Measurements from ENCODE around the gene CIDEA.

The CIDEA gene

DNA sequence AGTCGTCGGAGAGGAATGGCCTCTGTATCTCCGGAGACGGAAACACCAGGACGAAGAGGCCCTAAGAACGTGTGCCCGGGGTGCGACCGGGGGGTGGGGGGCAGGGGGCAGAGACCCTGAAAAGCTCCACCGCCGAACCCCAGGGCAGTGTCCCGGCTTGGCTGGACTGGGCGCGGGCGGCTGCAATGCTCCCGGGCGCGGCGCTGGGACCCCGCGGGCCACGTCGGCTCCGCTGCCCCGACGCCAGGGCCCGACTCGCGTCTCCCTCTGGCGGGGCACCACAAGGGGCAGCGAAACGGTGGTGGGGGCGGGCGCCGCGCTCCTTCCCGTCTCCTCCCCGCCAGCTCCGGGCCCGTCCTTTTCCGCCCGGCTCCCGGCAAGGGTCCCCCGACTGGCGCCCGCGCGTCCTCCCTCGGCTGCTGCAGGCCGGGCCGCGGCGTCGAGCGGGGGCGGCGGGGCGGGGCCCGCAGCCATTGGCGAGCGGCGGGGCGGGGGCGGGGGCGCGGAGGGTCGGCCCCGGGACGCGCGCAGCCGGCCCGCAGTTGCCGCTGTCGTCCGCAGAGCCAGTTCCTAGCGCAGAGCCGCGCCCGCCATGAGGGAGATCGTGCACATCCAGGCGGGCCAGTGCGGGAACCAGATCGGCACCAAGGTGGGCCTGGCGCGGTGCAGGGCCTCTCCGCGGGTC is 53.7 kb downstream of the CIDEA start, which contains the start of gene TUBB6:
TUBB6 (plus strand) TSS at position 541 of the 685 bp plus-strand sequence; CDS start at position 593, 52 bp downstream.
- Mint-ChIP-seq H3K4me3 (peak within 1 kb of the TSS; percentile 66), H3K9me3 (peaks cover 6% of the 10 kb centered on the region), H3K36me3 (peaks cover 8% of the 10 kb centered on the region), H3K4me1 (peaks cover 16% of the 10 kb centered on the region), H3K27me3 (peaks cover 72% of the 10 kb centered on the region), H3K27ac (no peak within 1 kb of the TSS)
- CTCF ChIA-PET, result interaction anchor here (1.3 to 2.1 kb wide), 2 partner anchors 20 to 36 kb away, joined by 3 to 6 read pairs; no protein-coding TSS in a partner anchor
- peak; percentile 34 for DNase-seq

DNA sequence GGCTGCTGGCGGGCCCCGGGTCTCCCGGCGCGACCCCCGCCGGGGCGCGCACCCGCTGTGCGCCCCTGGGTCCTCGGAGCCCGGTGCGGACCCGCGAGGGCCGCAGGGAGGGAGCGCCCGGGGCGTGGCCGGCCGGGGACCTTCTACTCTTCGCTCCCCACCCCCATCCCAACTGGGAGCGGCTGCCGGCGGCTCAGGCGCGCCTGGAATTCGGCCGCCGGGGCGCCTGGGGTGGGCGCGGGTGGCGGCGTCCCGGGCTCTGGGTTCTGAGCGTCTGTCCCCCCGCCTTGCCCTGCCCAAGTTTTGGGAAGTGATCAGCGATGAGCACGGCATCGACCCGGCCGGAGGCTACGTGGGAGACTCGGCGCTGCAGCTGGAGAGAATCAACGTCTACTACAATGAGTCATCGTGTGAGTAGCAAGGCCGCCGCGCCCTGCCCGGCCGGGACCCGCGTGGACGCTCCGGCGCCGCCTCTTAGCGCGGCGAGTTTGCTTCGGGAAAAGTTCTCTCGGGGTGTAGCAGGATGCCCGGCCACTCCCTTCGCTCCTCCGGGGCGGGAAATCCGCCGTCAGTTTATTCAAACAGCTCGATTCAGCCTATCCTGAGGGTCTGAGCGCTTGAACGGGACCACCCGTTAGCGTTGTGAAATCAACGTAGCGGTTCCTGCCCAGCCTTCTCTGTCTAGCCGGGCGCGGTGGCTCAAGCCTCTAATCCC is 54.4 kb downstream of the CIDEA start:
- peaks cover 16% of the 10 kb centered on the region for H3K4me1 Mint-ChIP-seq
- peak overlapping the region; percentile 60 for H3K4me3 Mint-ChIP-seq
- H3K9me3 Mint-ChIP-seq, result peaks cover 6% of the 10 kb centered on the region
- peak; percentile 40 for DNase-seq
- CTCF ChIA-PET, result interaction anchor here (1.3 to 2.1 kb wide), 2 partner anchors 20 to 36 kb away, joined by 5 to 6 read pairs; no protein-coding TSS in a partner anchor
- H3K27ac Mint-ChIP-seq, result no peak overlapping the region
- peaks cover 8% of the 10 kb centered on the region for H3K36me3 Mint-ChIP-seq
- peaks cover 72% of the 10 kb centered on the region for H3K27me3 Mint-ChIP-seq

DNA sequence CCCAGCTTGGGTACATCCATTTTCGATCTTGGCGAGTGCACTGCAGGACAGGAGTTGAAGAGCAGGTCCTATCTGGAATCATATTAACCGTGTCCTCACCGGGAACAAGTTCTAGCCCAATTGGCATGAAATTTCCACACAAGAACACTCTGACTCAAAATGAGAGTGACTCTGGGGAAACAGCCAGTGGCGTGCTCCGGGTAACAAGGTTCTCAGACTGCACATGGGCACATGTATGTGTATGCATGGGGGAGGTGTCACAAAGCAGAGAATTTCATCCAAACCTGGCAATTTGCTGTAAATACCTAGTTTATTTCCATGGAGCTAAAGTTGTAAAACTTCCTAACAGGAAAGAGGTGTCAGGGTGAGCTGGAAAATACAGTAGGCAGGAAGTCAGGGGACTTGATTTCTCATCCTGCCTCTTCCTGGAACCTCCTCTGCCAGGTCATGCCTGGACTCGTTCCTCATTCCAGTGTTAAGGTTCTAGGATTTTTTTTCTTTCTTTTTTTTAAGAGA is 55.6 kb downstream of the CIDEA start:
- Mint-ChIP-seq H3K27me3 (peaks cover 68% of the 10 kb centered on the region), H3K4me1 (peaks cover 16% of the 10 kb centered on the region), H3K9me3 (peaks cover 6% of the 10 kb centered on the region), H3K4me3 (no peak overlapping the region), H3K27ac (no peak overlapping the region), H3K36me3 (peaks cover 8% of the 10 kb centered on the region)
- no peak for DNase-seq
- CTCF ChIA-PET, result interaction anchor here (1.3 kb wide), 1 partner anchor 19 kb away, joined by 5 read pairs; no protein-coding TSS in a partner anchor

DNA sequence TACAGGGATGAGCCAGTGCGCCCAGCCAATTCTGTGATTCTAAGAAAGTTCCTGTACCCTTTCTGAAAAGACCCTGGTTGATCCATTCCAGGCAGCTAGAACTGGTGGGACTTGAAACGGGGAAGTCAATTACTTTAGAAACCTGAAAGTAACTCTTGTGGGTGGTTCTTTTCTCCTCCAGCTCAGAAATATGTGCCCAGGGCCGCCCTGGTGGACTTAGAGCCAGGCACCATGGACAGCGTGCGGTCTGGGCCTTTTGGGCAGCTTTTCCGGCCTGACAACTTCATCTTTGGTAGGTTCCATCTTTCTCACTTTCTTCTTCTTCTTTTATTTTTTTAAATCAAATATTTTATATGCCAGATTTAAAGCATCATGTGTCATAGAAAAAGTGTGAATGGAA is 56.6 kb downstream of the CIDEA start:
- no peak for DNase-seq
- H3K9me3 Mint-ChIP-seq, result peaks cover 6% of the 10 kb centered on the region
- CTCF ChIA-PET, result no interaction called here
- H3K27me3 Mint-ChIP-seq, result peaks cover 58% of the 10 kb centered on the region
- peaks cover 8% of the 10 kb centered on the region for H3K36me3 Mint-ChIP-seq
- H3K4me1 Mint-ChIP-seq, result peaks cover 16% of the 10 kb centered on the region
- no peak overlapping the region for H3K4me3 Mint-ChIP-seq
- no peak overlapping the region for H3K27ac Mint-ChIP-seq

DNA sequence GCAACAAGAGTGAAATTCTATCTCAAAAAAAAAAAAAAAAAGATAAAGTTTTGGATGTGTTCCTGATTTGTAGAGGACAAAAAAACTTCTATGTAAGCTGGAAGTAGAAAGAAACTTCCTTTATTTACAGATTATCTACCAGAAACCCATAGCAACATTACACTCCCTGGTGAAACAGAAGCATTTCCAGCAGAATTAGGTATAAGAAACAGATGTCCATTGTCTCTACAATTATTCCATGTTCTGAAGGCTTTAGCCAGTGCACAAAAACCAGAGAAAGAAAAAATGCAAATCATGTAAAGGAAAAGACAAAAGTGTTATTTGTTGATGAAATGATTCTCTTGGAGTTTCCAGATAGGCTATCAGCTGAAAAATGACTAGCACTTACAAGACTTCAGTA is 58.8 kb downstream of the CIDEA start:
- Mint-ChIP-seq H3K9me3 (peaks cover 6% of the 10 kb centered on the region), H3K27me3 (peaks cover 41% of the 10 kb centered on the region), H3K4me1 (peaks cover 8% of the 10 kb centered on the region), H3K36me3 (peaks cover 2% of the 10 kb centered on the region), H3K27ac (no peak overlapping the region), H3K4me3 (no peak overlapping the region)
- CTCF ChIA-PET, result no interaction called here
- DNase-seq, result no peak

DNA sequence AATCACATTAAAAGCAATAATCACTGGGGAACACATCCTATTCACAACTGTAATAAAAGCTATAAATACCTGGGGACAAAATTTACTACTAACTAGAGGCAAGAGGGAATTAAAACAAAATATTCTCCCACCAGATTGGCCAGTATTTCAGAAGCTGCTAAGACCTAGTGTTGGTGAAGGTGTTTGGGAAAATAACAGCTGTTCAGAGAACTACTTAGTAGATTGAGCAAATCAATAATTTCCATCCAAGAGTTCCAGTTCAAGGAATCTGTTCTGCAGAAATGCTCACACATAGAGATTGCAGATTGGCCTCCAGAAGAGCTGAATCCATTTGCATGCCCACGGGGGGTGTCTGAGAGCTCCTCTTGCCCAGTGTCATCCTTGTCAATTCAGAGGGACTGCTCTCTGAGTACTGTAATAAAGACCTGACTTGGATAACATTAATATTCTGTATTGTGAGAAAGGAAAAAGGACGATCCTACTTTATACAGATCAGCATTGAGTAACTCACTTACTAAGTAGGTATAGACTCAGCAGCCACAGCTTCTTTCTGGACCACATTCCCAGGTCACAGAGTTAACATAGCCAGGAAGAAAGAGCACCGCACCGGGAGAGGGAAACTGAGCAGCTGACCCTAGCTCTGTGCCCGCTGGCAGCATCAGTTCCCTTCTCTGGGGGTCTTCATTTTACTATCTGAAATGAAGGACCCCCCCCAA is 59.5 kb downstream of the CIDEA start:
- CTCF ChIA-PET, result interaction anchor here (2.5 kb wide), 1 partner anchor 15 kb away, joined by 13 read pairs; no protein-coding TSS in a partner anchor
- Mint-ChIP-seq H3K4me3 (no peak overlapping the region), H3K27ac (no peak overlapping the region), H3K27me3 (peaks cover 38% of the 10 kb centered on the region), H3K4me1 (peaks cover 6% of the 10 kb centered on the region), H3K9me3 (peaks cover 6% of the 10 kb centered on the region), H3K36me3 (peaks cover 2% of the 10 kb centered on the region)
- DNase-seq, result no peak

DNA sequence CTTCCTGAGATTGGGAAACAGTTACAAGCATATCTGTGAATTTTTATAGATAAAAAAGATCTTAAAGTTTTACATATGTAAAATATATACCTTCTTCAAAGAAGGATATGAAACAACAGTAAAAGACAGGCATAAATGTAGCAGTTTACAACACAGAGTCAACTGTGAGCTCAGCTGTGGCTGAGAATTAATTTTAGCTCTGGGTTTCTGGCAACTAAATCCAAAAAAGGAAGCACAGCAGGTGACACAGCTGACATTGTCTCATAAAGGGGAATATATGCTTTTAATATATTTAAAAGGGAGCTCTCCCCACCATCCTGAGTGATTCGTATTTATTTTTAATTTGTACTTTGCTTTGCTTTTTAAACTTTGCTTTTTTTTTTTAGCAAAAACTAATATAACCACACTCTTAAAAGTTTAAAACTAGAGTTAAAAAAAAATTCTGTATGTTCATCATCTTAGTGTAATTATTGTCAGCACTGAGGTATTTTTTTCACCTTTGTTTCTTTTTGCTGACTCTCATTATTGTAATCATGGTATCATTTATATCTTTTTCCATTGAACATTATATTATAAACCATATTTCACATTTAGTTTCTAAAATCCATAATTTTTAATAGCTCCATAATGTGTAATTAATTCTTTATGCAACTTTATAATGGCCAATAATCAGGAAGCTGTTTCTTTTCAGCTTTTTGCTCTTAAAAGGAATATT is 60.6 kb downstream of the CIDEA start:
- H3K27me3 Mint-ChIP-seq, result peaks cover 28% of the 10 kb centered on the region
- peaks cover 6% of the 10 kb centered on the region for H3K9me3 Mint-ChIP-seq
- no peak overlapping the region for H3K4me3 Mint-ChIP-seq
- H3K36me3 Mint-ChIP-seq, result peaks cover 2% of the 10 kb centered on the region
- no peak overlapping the region for H3K27ac Mint-ChIP-seq
- CTCF ChIA-PET, result interaction anchor here (1.3 to 2.5 kb wide), 3 partner anchors 10 to 43 kb away, joined by 3 to 13 read pairs (median 6); no protein-coding TSS in a partner anchor
- H3K4me1 Mint-ChIP-seq, result no peaks in the 10 kb centered on the region
- no peak for DNase-seq

DNA sequence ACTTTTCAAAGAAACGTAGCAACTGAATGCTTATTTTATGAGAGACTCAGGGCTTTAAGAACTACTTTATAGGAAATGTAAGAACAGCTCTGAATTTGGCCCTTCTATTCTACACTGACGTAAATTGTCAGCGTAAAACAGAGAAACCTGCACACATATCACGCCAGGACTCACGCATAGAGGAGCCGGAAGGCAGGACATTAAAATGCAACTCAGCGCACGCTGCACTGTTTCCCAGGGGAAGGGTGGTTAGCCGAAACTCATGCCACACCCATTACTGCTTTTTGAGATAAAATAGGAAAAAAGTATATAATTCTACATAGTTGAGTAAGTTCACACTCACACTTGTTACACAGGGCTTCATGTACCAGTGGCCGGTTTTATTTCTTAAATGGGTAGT is 61.3 kb downstream of the CIDEA start:
- Mint-ChIP-seq H3K27me3 (peaks cover 20% of the 10 kb centered on the region), H3K4me1 (no peaks in the 10 kb centered on the region), H3K27ac (no peak overlapping the region), H3K36me3 (peaks cover 2% of the 10 kb centered on the region), H3K4me3 (no peak overlapping the region), H3K9me3 (peaks cover 6% of the 10 kb centered on the region)
- no peak for DNase-seq
- CTCF ChIA-PET, result interaction anchor here (1.3 to 2.5 kb wide), 3 partner anchors 10 to 43 kb away, joined by 3 to 13 read pairs (median 6); no protein-coding TSS in a partner anchor

DNA sequence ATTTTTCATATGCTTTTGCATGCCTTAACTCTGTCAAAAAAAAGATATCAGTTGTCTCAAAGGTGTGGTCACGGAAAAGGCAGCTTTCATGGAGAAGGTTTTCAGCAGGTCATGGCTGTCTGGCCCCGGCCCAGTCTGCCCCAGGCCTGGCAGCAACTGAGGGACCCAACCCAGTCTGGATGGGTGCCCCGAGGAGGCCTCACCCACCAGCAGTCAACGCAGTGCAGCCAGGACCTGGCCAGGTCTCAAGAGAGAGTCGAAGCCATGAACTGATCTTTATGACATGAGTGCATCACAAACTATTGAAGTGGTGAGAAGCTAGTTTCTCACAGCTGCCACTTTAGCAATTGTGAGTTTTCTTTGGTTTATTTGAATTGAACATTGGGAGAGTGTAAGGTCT is 61.8 kb downstream of the CIDEA start:
- H3K4me1 Mint-ChIP-seq, result no peaks in the 10 kb centered on the region
- peaks cover 6% of the 10 kb centered on the region for H3K9me3 Mint-ChIP-seq
- H3K36me3 Mint-ChIP-seq, result peaks cover 2% of the 10 kb centered on the region
- H3K27me3 Mint-ChIP-seq, result peaks cover 16% of the 10 kb centered on the region
- no peak overlapping the region for H3K4me3 Mint-ChIP-seq
- no peak overlapping the region for H3K27ac Mint-ChIP-seq
- no peak for DNase-seq
- CTCF ChIA-PET, result interaction anchor here (0.7 to 2.5 kb wide), 2 partner anchors 12 kb away, joined by 3 to 13 read pairs; no protein-coding TSS in a partner anchor

DNA sequence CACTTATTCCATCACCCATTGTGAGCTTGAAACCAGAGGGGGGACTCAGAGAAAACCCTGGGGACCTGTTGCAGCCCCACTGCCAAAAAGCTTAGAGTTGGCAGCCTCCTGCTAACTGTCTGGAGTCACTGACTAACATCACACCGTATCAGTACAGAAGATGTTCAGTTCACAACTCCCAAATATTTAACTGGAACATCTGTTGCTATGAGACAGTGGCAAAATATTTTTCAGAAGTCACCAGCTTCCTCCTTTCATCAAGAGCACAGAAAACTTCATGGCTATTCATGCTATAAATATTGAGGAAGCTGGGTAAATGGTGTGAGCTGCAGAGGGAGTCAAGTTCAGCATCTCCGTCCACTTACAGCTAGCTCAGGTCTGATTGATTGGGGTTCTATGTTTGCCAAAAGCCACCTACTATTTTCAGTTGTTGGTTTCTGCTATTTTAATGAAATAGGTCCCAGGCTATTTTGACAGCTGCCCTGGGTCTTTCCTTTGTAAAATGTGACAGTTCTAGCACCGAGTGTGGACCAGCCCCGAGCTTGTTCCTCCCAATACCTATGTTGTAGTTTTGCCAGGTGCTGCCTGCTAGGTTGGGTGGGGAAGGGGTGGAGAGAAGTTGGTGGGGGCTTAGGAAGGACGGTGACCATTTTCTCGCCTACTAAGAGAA is 63.6 kb downstream of the CIDEA start:
- Mint-ChIP-seq H3K4me1 (no peaks in the 10 kb centered on the region), H3K4me3 (no peak overlapping the region), H3K27ac (no peak overlapping the region), H3K9me3 (no peaks in the 10 kb centered on the region), H3K36me3 (peaks cover 3% of the 10 kb centered on the region), H3K27me3 (peaks cover 12% of the 10 kb centered on the region)
- CTCF ChIA-PET, result interaction anchor here (0.6 to 3.0 kb wide), 3 partner anchors 10 to 46 kb away, joined by 4 to 17 read pairs (median 5); no protein-coding TSS in a partner anchor
- no peak for DNase-seq

DNA sequence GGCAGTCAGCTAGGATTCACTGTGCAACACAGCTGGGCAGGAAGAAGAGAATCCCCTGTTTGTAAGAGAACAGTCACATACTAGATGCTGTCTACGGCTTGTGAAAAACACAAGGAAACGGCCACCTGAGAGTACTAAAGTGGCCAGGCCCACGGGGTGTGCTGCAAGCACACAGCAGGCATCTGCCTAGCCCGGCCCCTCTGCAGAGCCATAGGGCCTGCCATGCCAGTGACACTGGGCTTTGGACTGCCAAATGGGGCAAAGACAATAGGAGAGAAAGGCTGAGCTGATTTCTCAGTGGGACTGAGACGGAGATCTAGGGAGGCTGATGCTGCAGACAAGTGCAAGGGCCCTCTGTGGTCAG is 64.2 kb downstream of the CIDEA start:
- CTCF ChIA-PET, result interaction anchor here (0.6 to 3.0 kb wide), 3 partner anchors 10 to 47 kb away, joined by 4 to 17 read pairs (median 5); no protein-coding TSS in a partner anchor
- Mint-ChIP-seq H3K4me1 (no peaks in the 10 kb centered on the region), H3K4me3 (no peak overlapping the region), H3K27me3 (peaks cover 12% of the 10 kb centered on the region), H3K9me3 (no peaks in the 10 kb centered on the region), H3K36me3 (peaks cover 5% of the 10 kb centered on the region), H3K27ac (no peak overlapping the region)
- no peak for DNase-seq

DNA sequence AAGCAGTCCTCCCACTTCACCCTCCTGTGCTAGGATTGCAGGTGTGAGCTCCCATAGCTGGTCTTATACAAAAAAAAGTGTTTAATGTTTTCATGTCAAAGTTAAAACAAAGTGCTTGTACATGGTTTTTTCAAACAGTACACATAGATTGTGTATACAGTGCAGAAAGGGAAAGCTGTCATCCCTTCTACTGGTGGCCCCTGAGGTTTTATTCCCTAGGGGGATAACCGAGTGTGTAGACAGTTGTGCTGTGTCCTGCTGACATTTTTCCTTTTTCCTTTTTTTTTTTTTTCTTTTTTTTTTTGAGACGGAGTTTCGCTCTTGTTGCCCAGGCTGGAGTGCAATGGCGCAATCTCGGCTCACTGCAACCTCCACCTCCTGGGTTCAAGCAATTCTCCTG is 64.7 kb downstream of the CIDEA start:
- Mint-ChIP-seq H3K9me3 (no peaks in the 10 kb centered on the region), H3K36me3 (peaks cover 5% of the 10 kb centered on the region), H3K4me1 (no peaks in the 10 kb centered on the region), H3K27me3 (peaks cover 11% of the 10 kb centered on the region), H3K27ac (no peak overlapping the region), H3K4me3 (no peak overlapping the region)
- no peak for DNase-seq
- CTCF ChIA-PET, result interaction anchor here (1.1 to 3.0 kb wide), 2 partner anchors 9 to 47 kb away, joined by 4 to 17 read pairs; no protein-coding TSS in a partner anchor

DNA sequence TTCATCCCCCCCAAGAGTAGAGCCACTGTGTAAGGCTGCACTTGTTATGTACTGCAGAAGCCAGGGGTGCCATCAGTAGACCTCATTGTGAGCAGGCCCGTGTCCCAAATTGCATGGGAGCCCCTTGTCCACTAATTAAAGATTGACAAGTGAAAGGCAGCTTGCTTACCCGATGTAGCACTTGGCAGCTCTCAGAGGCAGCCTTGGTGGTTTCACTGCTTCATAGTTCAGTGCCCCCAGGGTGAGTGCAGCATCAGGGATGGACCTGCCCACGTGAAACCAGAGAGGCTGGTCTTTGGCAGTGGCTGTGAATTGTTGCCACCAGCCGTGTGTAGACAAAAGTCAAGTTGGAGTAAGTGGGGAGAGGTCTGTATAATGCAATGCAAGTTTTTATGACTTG is 67.2 kb downstream of the CIDEA start:
- CTCF ChIA-PET, result no interaction called here
- Mint-ChIP-seq H3K4me1 (no peaks in the 10 kb centered on the region), H3K27ac (no peak overlapping the region), H3K27me3 (peaks cover 5% of the 10 kb centered on the region), H3K36me3 (peaks cover 10% of the 10 kb centered on the region), H3K4me3 (no peak overlapping the region), H3K9me3 (no peaks in the 10 kb centered on the region)
- no peak for DNase-seq

Measured in activated naive CD4-positive, alpha-beta T cell treated with anti-CD3 and anti-CD28 coated beads, Interleukin-2, amount 10 ng/mL, durations not matched to agents 7 days and 5 days (primary cell).